ENCODE data around the gene FTCDNL1.
A peak's percentile ranks its signal among the peaks of the same experiment; 100 is the strongest.

FTCDNL1 gene

DNA sequence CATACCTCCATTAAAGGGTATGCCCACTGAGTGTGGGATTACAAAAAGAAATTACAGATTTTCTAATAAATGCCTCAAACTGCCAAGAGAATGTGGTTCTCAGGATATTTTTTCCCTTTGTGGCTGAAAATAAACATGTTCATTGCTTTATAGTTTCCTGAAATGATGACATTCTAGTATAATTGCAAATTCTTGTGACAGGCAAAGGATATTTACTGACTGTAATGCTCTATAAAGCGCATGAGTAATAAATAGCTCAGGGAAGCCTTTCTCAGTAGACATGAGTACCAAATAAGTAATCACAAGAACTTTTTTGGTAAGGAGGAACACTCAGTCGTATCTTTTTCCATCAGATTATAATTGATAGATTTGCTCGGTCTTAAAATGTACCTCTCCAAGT lies 72.3 kb downstream of the FTCDNL1 start:
- no peak for DNase-seq

DNA sequence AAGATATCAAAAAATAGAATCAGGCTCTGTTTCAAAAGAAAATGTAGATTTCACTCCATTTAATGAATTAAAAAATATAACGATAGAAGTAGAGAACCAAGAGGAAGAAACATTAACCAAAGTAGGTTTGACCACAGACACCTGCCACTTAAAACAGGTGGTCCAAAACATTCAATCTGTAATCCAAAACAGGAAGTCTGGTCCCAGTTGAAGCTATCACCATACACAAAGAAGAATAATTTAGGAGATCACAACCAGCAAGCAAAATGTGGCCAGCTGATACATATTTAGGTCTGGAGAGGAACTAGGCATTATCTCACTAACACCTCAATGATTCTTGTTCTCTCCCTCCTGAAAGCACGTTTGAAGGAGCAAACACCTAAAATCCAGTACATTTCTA lies 73.1 kb downstream of the FTCDNL1 start:
- no peak for DNase-seq

DNA sequence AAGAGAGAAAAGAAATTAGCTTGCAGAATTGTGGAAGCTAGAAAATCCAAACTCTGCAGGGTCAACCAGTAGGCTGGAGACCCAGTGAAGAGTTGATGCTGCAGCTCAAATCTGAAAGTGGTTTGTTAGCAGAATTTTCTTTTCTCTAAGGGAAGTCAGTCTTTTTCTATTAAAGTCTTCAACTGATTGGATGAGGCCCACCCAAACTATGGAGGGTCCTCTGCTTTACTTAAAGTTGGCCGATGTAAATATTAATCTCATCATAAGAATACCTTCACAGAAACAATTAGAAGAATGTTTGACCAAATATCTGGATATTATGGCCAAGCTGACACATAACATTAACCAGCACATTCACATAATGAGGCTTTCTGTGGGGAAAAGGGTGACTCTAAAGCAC lies 73.7 kb downstream of the FTCDNL1 start:
- no peak for DNase-seq

DNA sequence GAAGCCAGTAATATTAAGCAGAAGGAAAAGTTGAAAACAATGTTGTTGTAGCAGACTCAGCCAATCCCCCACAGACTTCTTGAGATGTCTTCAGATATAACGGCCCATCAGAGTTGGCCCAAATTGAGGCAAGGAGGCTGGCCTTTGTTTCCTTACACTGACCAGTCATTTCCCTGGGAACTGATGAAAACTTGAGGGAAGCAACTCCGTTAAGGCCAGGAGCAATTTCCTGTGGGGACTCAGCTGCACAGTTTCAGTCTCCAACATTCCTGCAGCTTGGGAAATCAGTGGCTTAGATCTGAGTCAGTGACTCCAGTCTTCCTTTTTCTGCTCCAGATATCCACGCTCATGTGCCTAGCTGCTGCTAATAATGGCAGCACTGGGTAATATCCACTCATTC lies 75.7 kb downstream of the FTCDNL1 start:
- no peak for DNase-seq

DNA sequence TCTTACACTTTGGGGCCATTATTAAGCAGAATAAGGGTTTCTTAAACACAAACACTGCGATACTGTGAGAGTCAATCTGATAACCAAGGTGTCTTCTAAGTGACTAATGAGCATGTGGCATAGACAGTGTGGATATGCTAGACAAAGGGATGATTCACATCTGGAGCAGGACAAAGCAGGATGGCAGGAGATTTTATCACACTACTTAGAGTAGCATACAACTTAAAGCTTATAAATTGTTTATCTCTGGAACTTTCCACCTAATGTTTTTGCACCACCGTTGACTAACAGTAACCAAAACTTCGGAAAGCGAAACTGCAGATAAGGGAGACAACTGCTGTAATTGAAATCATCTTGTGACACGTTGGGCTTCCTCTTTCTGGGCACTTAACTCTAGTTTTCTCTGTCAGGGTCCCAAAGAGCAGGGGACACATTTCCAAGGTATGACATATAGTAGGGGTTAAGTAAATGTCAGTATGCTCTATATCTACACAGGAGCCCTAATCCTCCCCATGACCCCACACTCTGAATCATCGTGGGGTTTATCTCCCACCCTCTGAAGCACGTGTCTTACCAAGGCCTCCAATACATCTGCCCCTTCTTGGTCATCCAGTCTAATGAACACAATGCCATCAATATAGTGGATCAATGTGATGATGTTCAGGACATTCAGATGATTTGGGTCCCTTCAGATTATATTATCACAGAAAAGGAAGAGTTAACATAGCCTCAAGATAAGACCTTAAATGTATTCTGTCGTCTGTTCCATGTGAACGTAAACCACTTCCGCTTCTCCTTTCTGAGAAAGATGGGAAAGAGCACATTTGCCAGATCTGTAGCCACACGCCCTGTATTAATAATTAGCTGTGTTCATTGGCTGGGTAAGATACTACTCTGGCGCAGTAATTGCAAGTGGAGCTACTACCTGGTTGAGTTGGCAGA lies 78.7 kb downstream of the FTCDNL1 start:
- DNase-seq: no peak

DNA sequence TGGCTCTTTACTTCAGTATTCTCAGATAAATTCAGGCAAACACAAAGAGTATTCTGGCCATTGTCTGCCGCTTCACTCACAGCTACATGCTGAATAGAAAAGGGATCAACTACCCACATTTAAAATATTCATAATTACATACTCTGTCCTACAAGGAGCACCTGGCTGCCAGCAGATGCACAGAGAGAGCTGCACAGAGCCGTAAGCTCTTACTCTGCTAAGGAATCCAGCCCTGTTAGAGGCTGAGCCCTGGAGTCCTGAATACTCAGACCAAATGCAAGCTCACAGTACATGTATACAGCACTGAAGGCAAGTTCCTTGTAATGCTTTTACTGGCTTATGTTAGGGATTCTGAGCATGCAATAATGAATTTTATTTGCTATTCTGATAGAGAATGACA lies 80.3 kb downstream of the FTCDNL1 start:
- no peak for DNase-seq

DNA sequence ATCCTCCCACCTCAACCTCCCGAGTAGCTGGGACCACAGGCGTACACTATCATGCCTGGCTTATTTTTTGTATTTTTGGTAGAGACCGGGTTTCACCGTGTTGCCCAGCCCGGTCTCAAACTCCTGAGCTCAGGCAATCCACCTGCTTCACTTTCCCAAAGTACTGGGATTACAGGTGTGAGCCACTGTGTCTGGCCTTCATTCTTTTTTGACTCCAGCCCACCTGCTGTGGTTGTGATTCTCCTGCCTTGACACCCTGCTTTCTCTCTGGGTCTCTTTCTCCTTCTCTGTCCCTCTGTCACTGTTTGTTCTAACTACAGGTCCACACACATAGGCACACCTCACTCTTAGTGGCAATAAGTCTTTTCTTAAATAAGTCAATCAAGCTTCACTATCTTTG lies 85.3 kb downstream of the FTCDNL1 start:
- DNase-seq: no peak

DNA sequence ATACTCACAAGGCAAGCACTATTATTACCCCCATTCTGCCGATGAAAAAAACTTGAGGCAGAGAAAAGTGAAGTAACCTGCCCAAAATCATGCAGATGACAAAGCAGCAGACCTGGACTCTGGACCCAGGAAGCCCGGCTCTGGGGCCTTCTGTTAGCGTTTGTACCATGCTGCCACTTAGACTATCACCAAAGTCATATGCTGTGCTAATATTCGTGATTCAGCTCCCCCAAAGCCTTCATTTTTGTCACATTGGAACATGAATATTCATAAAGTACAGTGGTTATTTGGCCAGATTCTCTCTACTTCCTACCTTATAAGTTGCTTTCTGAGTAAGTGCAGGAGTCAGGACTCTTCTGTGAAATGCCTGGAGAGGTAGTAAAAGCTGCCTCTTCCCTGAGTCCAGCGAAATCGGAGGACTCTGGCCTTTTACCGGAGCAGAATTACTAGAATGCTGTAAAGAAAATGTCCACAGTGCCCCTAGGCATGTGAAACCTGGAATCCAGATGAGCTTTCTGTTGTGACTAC lies 86.7 kb downstream of the FTCDNL1 start:
- no peak for DNase-seq

DNA sequence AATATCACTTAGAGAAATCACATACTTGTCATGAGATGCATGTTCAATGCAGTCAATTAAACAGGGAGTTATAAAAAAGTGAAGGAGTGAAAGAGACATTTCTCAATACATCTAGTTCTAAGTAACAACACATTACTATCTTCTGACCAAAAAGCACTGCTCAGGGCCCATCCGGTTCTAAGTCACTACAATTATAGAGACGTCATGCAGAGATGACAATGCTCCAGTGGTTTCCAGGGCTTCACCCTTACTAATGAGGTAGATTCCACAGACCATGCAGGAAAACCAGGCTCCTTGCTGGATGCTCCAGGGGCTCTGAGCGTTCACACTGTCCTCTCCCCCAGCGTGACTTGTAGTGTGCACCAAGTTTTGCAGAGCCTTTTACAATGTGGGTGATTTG lies 88.0 kb downstream of the FTCDNL1 start:
- DNase-seq: no peak

DNA sequence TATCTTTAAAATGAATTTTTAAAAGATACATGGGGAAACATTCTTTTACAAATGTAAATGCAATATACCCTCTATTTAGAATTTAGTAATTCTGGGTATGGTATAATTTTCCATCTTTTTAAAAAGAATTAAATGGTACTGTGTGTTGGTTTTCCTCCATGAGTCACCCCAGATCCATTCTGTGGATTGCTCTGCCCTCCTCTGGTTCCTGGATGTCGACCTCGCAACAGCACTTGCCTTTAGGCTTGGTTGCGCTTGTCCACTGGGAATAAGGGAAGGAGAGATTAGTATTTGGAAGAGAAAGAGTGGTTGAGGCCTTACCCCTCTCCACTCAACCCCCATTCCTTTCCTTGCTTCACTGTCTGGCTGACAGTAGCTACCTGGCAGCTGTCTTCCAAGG lies 90.4 kb downstream of the FTCDNL1 start:
- no peak for DNase-seq

DNA sequence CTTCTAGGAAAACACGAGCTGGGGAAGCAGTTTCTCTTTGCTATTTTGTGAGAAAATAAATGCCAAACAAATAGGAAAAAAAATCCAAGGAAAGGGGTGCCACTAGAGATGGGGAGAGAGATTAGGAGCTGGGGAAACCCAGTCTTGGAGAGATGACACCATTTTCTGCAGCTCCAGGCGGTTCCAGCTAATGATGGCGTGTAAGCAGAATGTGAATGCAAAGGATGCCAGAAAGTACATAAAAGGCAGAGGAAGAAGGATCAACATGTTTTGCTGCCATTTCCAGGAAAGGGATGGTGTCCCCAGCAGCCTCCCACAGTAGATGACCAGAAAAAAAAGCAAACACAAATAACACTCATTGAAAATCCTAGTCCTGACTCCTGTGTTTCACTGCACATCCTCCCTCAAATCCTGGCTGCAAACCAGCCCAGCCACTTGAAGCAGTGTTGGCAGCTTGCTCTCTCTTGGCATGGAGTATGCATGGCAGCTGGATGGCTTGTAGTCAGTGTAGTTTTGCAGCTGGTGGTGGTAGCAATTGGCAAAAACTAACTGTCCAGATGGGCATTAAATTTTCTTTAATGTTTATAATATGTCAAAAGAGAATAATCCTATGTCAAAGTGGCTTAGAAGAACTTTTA lies 93.6 kb downstream of the FTCDNL1 start:
- DNase-seq: no peak

DNA sequence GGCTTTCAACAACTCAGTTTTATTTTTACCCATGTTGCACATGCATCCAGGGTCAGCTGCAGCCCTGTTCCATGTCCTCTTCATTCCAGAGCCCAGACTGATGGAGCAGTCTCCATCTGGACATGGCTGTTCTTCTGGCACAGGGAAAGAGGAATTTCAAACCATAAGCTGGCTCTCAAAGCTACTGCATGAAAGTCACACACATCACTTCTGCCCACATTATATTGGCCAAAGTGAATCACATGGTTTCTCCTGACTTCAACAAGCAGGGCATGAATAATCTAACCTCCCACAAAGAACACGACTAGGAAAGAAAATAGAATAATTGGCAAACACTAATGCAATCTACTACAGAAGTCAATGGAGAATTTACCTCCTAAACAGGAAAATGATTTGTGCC lies 94.2 kb downstream of the FTCDNL1 start:
- no peak for DNase-seq

DNA sequence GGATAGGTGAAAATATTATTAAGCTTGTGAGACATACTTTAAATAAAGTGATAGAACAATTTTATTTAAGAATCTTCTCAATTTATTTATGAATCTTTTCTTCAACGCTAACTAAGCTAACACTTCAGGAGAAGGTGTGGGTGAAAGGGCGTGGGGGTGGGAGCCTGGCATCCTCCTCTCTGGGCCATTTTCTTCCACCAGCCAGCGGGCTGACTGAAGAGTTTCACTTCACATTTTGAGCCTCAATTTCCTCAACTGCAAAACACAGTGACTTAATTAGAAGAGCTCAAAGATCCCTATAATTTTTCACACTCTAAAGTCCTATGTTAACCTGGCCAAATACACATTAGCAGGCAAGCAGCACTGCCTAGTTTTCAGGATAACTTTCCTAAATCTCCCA lies 94.8 kb downstream of the FTCDNL1 start:
- no peak for DNase-seq

DNA sequence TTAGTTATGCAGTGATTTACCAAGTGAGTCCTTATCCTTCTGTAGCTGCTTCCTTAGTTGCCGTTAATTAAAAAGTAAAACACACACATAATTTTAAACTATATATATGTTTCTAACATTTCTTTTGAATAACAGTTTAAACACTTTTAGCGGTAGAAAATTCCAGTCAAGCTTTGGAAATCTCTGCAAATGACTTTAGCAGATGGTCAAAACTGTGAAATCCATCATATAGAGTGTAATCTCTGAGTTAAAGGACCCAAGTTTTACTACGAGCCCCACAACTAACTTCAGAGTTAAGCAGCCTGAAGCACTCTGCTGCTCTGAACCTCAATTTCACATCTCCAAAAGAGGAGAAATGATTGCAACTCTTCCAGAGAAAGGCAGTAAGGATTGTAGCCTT lies 96.2 kb downstream of the FTCDNL1 start:
- no peak for DNase-seq

DNA sequence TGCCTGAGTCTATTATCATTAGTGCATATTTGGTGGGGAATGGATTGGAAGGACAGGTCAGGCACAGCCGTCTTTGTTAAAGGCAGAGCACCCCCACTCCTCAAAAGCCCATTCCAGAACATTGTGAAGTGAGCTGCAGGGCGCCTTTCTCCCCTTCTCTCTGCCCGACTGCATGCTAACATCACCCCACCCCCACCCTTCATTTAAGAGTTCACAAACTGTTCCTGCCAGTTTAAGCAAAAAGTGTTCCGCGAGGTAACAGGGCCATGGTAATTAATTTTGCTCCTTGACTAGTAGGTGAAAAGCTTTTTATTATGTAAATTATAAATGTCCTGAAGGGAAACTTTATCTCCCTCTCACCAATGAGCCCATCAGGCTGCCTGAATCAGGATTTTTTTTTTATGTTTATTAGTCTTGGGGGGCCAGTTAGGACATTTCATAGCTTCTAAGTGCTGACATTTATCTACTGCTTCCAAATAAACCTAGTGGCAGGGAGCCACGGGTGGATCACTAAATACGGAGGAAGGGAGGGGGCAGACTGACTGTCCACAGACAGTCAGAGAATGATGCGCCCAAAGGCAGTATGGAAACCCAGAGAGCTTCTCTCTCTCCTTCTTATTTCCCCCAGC lies 99.4 kb downstream of the FTCDNL1 start:
- no peak for DNase-seq

DNA sequence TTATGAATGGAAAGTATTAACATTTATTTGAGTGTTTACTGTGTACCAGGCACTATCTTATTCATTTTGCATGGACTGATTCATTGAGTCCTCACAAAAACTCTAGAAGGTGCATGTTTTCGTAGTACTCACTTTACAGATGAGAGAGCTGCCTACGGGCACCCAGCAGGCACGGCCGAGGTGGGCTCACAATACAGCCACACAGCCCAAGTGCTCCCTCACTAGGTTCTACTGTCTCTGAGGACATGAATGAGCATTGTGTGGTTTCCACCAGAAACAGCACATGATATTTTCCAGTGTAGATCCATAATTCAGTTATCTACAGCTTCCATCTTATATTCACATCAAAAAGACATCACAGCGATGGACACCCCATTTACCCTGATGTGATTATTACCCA lies 101.4 kb downstream of the FTCDNL1 start:
- DNase-seq: no peak

DNA sequence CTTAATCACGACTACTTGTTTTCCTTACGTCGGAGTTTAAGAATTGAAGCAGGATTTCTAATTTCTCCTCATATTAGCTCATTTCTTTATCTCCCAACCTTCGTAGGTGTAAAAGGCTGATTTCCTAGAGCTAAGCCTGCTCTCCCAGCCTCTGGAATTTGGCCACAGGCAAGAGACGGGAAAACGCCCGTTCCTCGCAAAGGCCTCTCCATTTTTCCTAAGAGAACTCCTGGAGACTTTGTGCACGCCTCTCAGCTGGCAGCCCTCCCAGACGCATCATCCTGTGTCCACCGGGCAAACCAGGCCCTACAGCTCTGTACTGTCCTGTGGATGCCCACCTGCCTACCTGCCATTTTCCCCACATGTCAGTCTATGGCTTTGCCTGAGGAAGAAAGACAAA lies 106.3 kb downstream of the FTCDNL1 start:
- DNase-seq: no peak

DNA sequence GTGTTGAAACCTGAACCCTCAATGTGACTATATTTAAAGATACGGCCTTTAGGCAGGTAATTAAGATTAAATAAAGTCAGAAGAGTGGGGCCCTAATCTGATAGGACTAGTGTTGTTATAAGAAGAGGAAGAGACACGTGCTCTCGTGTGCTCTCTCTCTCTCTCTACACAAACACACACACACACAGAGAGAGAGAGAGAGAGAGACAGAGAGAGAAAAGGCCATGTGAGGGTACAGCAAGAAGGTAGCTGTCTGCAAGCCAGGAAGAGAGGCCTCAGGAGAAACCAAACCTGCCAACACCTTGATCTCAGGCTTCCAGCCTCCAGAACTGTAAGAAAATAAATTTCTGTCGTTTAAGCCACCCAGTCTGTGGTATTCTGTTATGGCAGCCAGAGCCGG lies 106.7 kb downstream of the FTCDNL1 start:
- DNase-seq: no peak

DNA sequence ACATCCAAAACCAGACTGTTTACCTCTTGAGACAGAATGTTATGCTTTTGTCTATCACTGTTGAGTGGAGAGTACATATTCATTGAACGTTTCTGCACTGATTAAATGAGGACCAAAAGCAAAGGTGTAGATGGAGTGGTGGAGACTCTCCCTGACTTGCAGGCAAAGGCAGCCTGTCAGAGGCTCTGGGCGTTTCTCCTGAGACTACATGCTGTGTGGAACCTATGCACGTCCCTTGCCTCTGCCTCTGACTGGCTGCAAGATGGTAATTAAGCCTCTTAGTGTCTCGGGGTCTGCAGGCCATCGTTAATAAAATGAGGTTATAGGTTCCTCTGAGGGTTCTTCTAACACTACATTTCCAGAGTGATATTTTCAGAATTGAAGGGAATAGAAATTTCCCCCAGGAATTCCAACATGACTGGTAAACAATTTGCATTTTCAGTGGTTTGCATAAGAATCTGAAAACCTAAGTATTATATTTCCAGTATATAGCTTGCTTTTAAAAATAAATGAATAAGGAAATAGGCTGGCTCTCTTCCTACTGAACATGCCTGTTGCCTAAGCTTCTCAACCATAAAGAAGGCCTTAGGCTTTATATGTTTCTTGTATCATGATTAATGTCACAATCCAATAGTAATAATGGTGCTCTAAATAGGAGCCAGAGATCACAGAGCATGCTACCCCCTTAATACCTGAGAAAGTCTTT lies 107.4 kb downstream of the FTCDNL1 start:
- DNase-seq: no peak

DNA sequence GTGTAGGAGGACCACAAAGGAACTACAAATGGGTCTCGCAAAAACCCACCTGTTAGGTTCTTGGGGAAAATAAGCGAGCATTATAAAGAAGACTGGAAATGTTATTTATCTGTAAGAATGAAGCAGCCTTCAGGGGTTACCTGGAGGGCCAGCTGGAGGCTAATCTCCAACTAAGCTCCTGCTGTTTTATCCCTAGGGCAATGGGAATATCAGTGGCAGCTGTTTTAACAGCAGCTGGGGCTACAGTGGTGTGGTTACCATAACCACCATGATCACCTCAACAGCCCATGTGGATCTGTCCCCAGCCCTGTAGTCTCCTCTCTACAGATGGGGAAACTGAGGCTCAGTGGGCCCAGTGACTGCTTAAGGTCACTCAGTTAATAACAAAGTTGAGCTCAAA lies 108.1 kb downstream of the FTCDNL1 start:
- DNase-seq: no peak

DNA sequence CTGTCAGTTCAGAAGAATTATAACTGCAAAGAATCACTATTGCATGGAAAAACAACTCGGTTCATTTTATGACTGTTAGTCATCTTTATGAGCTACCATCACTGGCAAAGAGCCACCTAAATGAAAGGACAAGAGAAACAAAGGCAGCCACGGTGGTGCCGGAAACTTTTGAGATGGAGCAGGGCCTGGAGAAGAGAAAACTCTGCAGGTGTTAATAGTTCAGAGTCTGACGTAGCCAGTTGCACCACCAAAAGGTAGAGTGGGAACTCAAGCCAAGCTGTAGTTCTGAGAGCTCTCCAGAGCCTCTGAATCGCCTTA lies 110.9 kb downstream of the FTCDNL1 start:
- DNase-seq: no peak

DNA sequence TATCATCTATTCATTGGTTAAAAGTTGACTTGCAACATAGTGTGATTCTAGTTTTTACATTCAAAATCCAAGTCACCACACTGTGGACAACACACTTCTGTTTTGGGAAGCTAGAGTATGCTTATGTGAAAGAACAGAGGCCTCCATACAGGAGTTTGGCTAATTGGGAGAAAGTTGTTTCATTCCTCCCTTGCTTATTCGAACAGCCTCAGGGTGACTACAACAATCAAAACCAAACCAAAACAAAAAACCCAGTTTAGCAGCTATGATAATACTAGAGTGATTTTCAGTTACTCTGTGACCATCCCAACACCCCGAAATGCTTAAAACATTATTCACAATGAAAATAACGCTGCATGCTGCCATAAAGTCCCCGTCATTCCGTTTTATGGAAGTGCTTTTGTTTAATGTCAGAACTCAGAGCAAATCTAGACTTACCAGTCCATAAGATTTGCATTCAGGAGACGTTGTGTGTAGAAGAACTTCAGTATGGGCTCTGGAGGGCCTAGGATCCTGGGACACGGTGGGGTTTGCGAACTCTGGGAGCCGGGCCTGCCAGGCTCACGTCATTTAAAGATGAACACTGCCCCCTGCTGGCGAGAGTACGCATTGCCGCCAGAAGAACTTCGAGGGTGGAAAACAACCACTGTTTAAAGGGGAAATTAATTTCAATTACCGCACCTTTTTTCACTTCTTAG lies 111.4 kb downstream of the FTCDNL1 start:
- peak; percentile 48 for DNase-seq

Measured in HCEC 1CT (cell line).